Left cardiac atrium (tissue), 4 donors: ENCODE measurements around the gene WDPCP. TPM values are rescaled to one million over a fixed set of nuclear protein-coding genes. Genes with fewer than 3 reads are reported as not detected.
"Not testable (repeated sequence)": the region's sequence is repeated elsewhere in the genome, so short reads cannot be mapped to it uniquely, and the experiment has no call there.

Experiments
- ATAC-seq, 2 donors: fragments of 200-7000 bp; cut with Tn5 transposase; one replicate each; pipeline ENCODE4 v1.9.1; 2020; ENCODE audit warnings: mild to moderate bottlenecking in 2 of 2, moderate library complexity in 2 of 2
- DNase-seq: peaks from one replicate; pipeline ENCODE4 v3.0.0-alpha.2; 2020
- intact Hi-C, 2 donors: fragments of 100-400 bp; cut with DNase I; formaldehyde crosslinking; loops; one replicate each; pipeline versions ENCODE4 v1.14.1 to v1.15.1; 2022 to 2023
- total RNA-seq, 2 donors: library from RNA; stranded (reverse); fragmentation: NEBNext Ultra II Directional; extraction: Animal tissue kit (Norgen Biotek cat#: 25700); gene quantifications; one replicate each; pipeline ENCODE4 v1.2.1, GENCODE V29; 2021
- donor health status: DM: no; HTN: yes; CAD: no.
- donor health status: DM: no; HTN: yes; CAD: no; lungs with severe emphysema.
- donor health status: DM: yes; HTN: yes; CAD: no.
- donor health status: Dilated cardiomyopathy.

Gene WDPCP
- total RNA-seq, 2 donors from 2014 or later: 12.4 to 13.9 TPM

- no peak for ATAC-seq
- no peak for DNase-seq
- intact Hi-C loops: no loop called here
Measured at GRCh38 chr2:63422556-63422955, 165.7 kb downstream of the WDPCP start.

GRCh38 chr2:63408530-63408929 is 179.7 kb downstream of the WDPCP start:
- DNase-seq: no peak
- intact Hi-C loops: no loop called here

GRCh38 chr2:63406641-63407040 is 181.6 kb downstream of the WDPCP start:
- no peak for ATAC-seq

More at GRCh38 chr2:63408530-63408929, 179.7 kb downstream of the WDPCP start:
- ATAC-seq: no peak

GRCh38 chr2:63403820-63404219 is 184.5 kb downstream of the WDPCP start:
- ATAC-seq (no peak), DNase-seq (no peak)
- intact Hi-C loops: no loop called here

More at GRCh38 chr2:63406641-63407040, 181.6 kb downstream of the WDPCP start:
- intact Hi-C loops: no loop called here
- DNase-seq: no peak

- ATAC-seq, intact Hi-C loops, DNase-seq: not testable (repeated sequence)
Measured at GRCh38 chr2:63402889-63403288, 185.4 kb downstream of the WDPCP start.

- intact Hi-C loops: no loop called here
- ATAC-seq (no peak), DNase-seq (no peak)
Measured at GRCh38 chr2:63399156-63399555, 189.1 kb downstream of the WDPCP start.

- ATAC-seq: no peak
- intact Hi-C loops: no loop called here
Measured at GRCh38 chr2:63379451-63379850, 208.8 kb downstream of the WDPCP start.

GRCh38 chr2:63378589-63378988 is 209.7 kb downstream of the WDPCP start:
- intact Hi-C loops: no loop called here
- ATAC-seq (no peak), DNase-seq (no peak)

More at GRCh38 chr2:63379451-63379850, 208.8 kb downstream of the WDPCP start:
- no peak for DNase-seq

GRCh38 chr2:63374341-63374740 is 213.9 kb downstream of the WDPCP start:
- intact Hi-C loops: no loop called here
- DNase-seq (no peak), ATAC-seq (no peak)

- intact Hi-C loops: no loop called here
- no peak for ATAC-seq
- no peak for DNase-seq
Measured at GRCh38 chr2:63372549-63372948, 215.7 kb downstream of the WDPCP start.

- ATAC-seq (no peak), DNase-seq (no peak)
- intact Hi-C loops: no loop called here
Measured at GRCh38 chr2:63369146-63369545, 219.1 kb downstream of the WDPCP start.

- intact Hi-C loops: no loop called here
- DNase-seq (no peak), ATAC-seq (no peak)
Measured at GRCh38 chr2:63364866-63365265, 223.4 kb downstream of the WDPCP start.

GRCh38 chr2:63357722-63358121 is 230.6 kb downstream of the WDPCP start:
- ATAC-seq, intact Hi-C loops, DNase-seq: not testable (repeated sequence)

- intact Hi-C loops: no loop called here
- DNase-seq: no peak
Measured at GRCh38 chr2:63347361-63347760, 240.9 kb downstream of the WDPCP start.

GRCh38 chr2:63346411-63346810 is 241.9 kb downstream of the WDPCP start:
- ATAC-seq (no peak), DNase-seq (no peak)
- intact Hi-C loops: no loop called here

More at GRCh38 chr2:63347361-63347760, 240.9 kb downstream of the WDPCP start:
- ATAC-seq: no peak

GRCh38 chr2:63345285-63345633 is 243.0 kb downstream of the WDPCP start:
- DNase-seq: no peak
- no peak for ATAC-seq
- intact Hi-C loops: no loop called here

GRCh38 chr2:63344575-63345284 is 243.5 kb downstream of the WDPCP start:
- intact Hi-C loops: no loop called here
- ATAC-seq: no peak
- DNase-seq: no peak

GRCh38 chr2:63343397-63344109 is 244.7 kb downstream of the WDPCP start:
- DNase-seq: no peak

GRCh38 chr2:63340443-63340842 is 247.8 kb downstream of the WDPCP start:
- ATAC-seq (no peak), DNase-seq (no peak)
- intact Hi-C loops: no loop called here

More at GRCh38 chr2:63343397-63344109, 244.7 kb downstream of the WDPCP start:
- ATAC-seq: no peak
- intact Hi-C loops: no loop called here

GRCh38 chr2:63334910-63335309 is 253.4 kb downstream of the WDPCP start:
- ATAC-seq (no peak), DNase-seq (no peak)
- intact Hi-C loops: no loop called here

GRCh38 chr2:63326473-63326872 is 261.8 kb downstream of the WDPCP start:
- no peak for DNase-seq
- intact Hi-C loops: no loop called here
- ATAC-seq: no peak
